Measurements from ENCODE around the gene SMIM35. TPM values are rescaled to one million over a fixed set of nuclear protein-coding genes. Genes with fewer than 3 reads are reported as not detected.

The SMIM35 gene
- total and polyA plus RNA-seq, 2 of the 4 experiments (the other 2 are of a cell fraction): not detected

- no peak overlapping the region for H2AK5ac ChIP-seq (ENCODE audit: low read depth, low read length)
- CTCF ChIA-PET: no interaction called here
- no peaks in the 10 kb centered on the region; the same call in 1 of the 2 replicates for H3K27me3 ChIP-seq (ENCODE audit: control insufficient read depth, insufficient read depth, low read length)
- no peak overlapping the region for H4K91ac ChIP-seq (ENCODE audit: insufficient read depth, low read depth, low read length)
- no peak overlapping the region for H4K8ac ChIP-seq (ENCODE audit: low read depth in 2 of 2, low read length in 2 of 2)
- H3K56ac ChIP-seq (ENCODE audit: extremely low read depth, insufficient read depth, low read length): no peak overlapping the region
- no peaks in the 10 kb centered on the region for H3K36me3 ChIP-seq (ENCODE audit: control insufficient read depth, insufficient read depth, low read length)
- in situ Hi-C loops (cut with MboI; ENCODE audit: low sequenced_read_pairs) (no loop called here), dilution Hi-C loops (cut with HindIII; ENCODE audit: low sequenced_read_pairs, unreplicated experiment) (no loop called here), intact Hi-C loops (cut with micrococcal nuclease) (no loop called here)
- H3K4me2 ChIP-seq (ENCODE audit: low read depth, low read length): no peak overlapping the region
- H3K23ac ChIP-seq (ENCODE audit: low read depth, low read length): no peak overlapping the region
- H3K9me1 ChIP-seq (ENCODE audit: insufficient read depth, low read length): no peaks in the 10 kb centered on the region
- no peak for ATAC-seq (ENCODE audit: low read depth)
- no peak for DNase-seq
- no peak overlapping the region for H2BK20ac ChIP-seq (ENCODE audit: low read depth, low read length)
- WGBS, 2 experiments (ENCODE audit: extremely low coverage in 2 of 2, insufficient read length in 1 of 2): 71% methylated on average over 3 of the region's 7 CpGs; no CpG with 5 or more reads in 1 of the 2 experiments
- no peak overlapping the region for H3K18ac ChIP-seq (ENCODE audit: low read depth, low read length)
- H3K79me1 ChIP-seq (ENCODE audit: low read depth in 1 of 2, low read length in 2 of 2): no peaks in the 10 kb centered on the region
- H3K14ac ChIP-seq (replicated peaks; ENCODE audit: low read depth, low read length): no peak overlapping the region
- H2AK9ac ChIP-seq (replicated peaks; ENCODE audit: low read depth, low read length, poor library complexity): no peak overlapping the region
- H4K20me1 ChIP-seq (ENCODE audit: insufficient read depth, low read length): no peaks in the 10 kb centered on the region
- POLR2A ChIA-PET (ENCODE audit: unreplicated experiment): no interaction called here
- H3K27ac ChIP-seq (ENCODE audit: insufficient read depth, low read length): no peak overlapping the region
- no peaks in the 10 kb centered on the region for H3K4me1 ChIP-seq (ENCODE audit: control insufficient read depth, insufficient read depth, low read length)
- H3K9me3 ChIP-seq (ENCODE audit: control insufficient read depth, insufficient read depth, low read length): no peaks in the 10 kb centered on the region
- BruUV-seq (replicated peaks): no TSS peak
- no peak overlapping the region for H2AFZ ChIP-seq (replicated peaks; ENCODE audit: low read length, poor library complexity)
- no peak overlapping the region for H4K5ac ChIP-seq (ENCODE audit: low read depth, low read length)
- H2BK15ac ChIP-seq (ENCODE audit: low read depth, low read length): no peak overlapping the region
- no peak overlapping the region for H3K4me3 ChIP-seq (ENCODE audit: insufficient read depth, low read depth, low read length)
- H2BK120ac ChIP-seq (ENCODE audit: low read depth, low read length): no peak overlapping the region
- TF ChIP-seq CEBPB (IDR thresholded peaks at IDR 0.05; ENCODE audit: low read depth, low read length): no peak
- no peak for TF ChIP-seq NFE2L2 (IDR thresholded peaks at IDR 0.05; ENCODE audit: low read depth, low read length)
- H2BK5ac ChIP-seq (ENCODE audit: low read depth, low read length, poor library complexity, severe bottlenecking): no peak overlapping the region
- no peak overlapping the region for H3K9ac ChIP-seq (ENCODE audit: low read depth, low read length)
- no peak overlapping the region for H3K4ac ChIP-seq (ENCODE audit: low read depth, low read length)
These were observed 107.1 kb downstream of the SMIM35 start for GRCh38 chr11:117979481-117980211.
